Measurements from ENCODE around the gene ERC1. TPM values are rescaled to one million over a fixed set of nuclear protein-coding genes. Genes with fewer than 3 reads are reported as not detected.

ERC1 gene
- total and polyA plus RNA-seq, 2 donors (not counting 3 experiments of a cell fraction or from before 2014, with no cell fraction given): 11.7 to 66.1 TPM

DNA sequence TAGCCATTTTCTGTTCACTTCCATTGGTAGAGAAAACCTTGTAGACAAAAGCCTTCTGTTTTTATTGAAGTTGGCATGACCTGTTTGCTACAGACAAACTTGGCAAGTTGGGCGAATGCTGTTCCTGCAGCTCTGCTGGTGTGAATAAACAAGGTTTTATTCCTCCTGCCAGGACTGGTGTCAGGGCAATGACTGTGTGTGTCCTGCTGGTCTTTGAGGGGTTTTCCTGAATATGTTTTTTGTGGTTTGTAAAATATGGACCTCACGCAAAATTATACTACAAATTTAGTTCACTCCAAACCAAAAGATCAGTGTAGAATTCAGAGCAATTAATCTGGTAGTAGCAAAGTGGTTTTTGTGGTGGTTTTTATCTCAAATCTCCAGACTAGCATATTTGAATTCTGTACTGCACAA, 140.8 kb downstream of the ERC1 start:
- POLR2A ChIA-PET: no interaction called here
- no TSS peak for BruUV-seq (replicated peaks)
- intact Hi-C loops (cut with micrococcal nuclease): loop anchor here (5.0 kb wide), 1 partner anchor 40 kb away; no protein-coding TSS in a partner anchor
- H3K9ac ChIP-seq (replicated peaks; ENCODE audit: extremely low read depth, insufficient read depth, low read length): no peak overlapping the region
- DNase-seq (ENCODE audit: low read depth, low spot score) (no peak), FAIRE-seq (no peak)
- no peak overlapping the region for H3K27ac ChIP-seq (ENCODE audit: insufficient read depth, low read depth, low read length)
- H3K4me3 ChIP-seq (replicated peaks in 1 of 3; ENCODE audit: insufficient read depth in 1 of 3, low read depth in 1 of 3, low read length in 3 of 3): no peak overlapping the region
- TF ChIP-seq, protein P1, sequence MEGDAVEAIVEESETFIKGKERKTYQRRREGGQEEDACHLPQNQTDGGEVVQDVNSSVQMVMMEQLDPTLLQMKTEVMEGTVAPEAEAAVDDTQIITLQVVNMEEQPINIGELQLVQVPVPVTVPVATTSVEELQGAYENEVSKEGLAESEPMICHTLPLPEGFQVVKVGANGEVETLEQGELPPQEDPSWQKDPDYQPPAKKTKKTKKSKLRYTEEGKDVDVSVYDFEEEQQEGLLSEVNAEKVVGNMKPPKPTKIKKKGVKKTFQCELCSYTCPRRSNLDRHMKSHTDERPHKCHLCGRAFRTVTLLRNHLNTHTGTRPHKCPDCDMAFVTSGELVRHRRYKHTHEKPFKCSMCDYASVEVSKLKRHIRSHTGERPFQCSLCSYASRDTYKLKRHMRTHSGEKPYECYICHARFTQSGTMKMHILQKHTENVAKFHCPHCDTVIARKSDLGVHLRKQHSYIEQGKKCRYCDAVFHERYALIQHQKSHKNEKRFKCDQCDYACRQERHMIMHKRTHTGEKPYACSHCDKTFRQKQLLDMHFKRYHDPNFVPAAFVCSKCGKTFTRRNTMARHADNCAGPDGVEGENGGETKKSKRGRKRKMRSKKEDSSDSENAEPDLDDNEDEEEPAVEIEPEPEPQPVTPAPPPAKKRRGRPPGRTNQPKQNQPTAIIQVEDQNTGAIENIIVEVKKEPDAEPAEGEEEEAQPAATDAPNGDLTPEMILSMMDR (IDR thresholded peaks at IDR 0.05; ENCODE audit: extremely low read depth in 1 of 2, insufficient read depth in 1 of 2, low read depth in 1 of 2, low read length in 2 of 2): no peak
- TF ChIP-seq EZH2 (IDR thresholded peaks at IDR 0.05; ENCODE audit: borderline replicate concordance, low read depth, low read length, severe bottlenecking) (no peak), GATA2 (IDR thresholded peaks at IDR 0.05; ENCODE audit: insufficient read depth, insufficient read length, low read depth, low read length) (no peak), JUN (IDR thresholded peaks at IDR 0.05; ENCODE audit: borderline replicate concordance, insufficient read depth, insufficient read length, low read depth) (no peak), POLR2AphosphoS5 (IDR thresholded peaks at IDR 0.05; ENCODE audit: insufficient read depth, low read depth, low read length) (no peak), MYC (IDR thresholded peaks at IDR 0.05; ENCODE audit: low read depth, low read length) (no peak), FOS (IDR thresholded peaks at IDR 0.05; ENCODE audit: borderline replicate concordance, insufficient read depth, low read length) (no peak), POLR2A (IDR thresholded peaks at IDR 0.05; ENCODE audit: low read depth, low read length) (no peak), MAX (IDR thresholded peaks at IDR 0.05; ENCODE audit: insufficient read depth, insufficient read length) (no peak)
- no peak overlapping the region for H3K4me2 ChIP-seq (ENCODE audit: insufficient read depth, low read length)
- peaks cover 3% of the 10 kb centered on the region for H4K20me1 ChIP-seq (replicated peaks; ENCODE audit: control insufficient read depth, extremely low read depth, insufficient read depth, low read length)
- no peaks in the 10 kb centered on the region for H3K27me3 ChIP-seq (ENCODE audit: control insufficient read depth in 2 of 2, insufficient read depth in 2 of 2, low read length in 2 of 2)
- no peaks in the 10 kb centered on the region for H3K36me3 ChIP-seq (ENCODE audit: control insufficient read depth in 2 of 2, extremely low read depth in 1 of 2, insufficient read depth in 2 of 2, low read length in 2 of 2)
- H2AFZ ChIP-seq (ENCODE audit: low read depth, low read length): no peak overlapping the region
- dilution Hi-C loops (cut with MboI; ENCODE audit: extremely low pct_ligation_motif_present, low sequenced_read_pairs): no loop called here
- CTCF ChIA-PET: no interaction called here
- no peaks in the 10 kb centered on the region for H3K9me3 ChIP-seq (replicated peaks; ENCODE audit: control insufficient read depth, insufficient read depth, low read length)
- H3K9me1 ChIP-seq (replicated peaks; ENCODE audit: control insufficient read depth, extremely low read depth, insufficient read depth, low read length): no peaks in the 10 kb centered on the region
- H3K79me2 ChIP-seq (ENCODE audit: control insufficient read depth, insufficient read depth, low read length): no peaks in the 10 kb centered on the region
- peaks cover 8% of the 10 kb centered on the region for H3K4me1 ChIP-seq (ENCODE audit: control insufficient read depth, extremely low read depth, insufficient read depth, low read length)
